ENCODE measurements around the gene LTBP4.
"Not testable (repeated sequence)": the region's sequence is repeated elsewhere in the genome, so short reads cannot be mapped to it uniquely, and the experiment has no call there.

The LTBP4 gene, protein sequence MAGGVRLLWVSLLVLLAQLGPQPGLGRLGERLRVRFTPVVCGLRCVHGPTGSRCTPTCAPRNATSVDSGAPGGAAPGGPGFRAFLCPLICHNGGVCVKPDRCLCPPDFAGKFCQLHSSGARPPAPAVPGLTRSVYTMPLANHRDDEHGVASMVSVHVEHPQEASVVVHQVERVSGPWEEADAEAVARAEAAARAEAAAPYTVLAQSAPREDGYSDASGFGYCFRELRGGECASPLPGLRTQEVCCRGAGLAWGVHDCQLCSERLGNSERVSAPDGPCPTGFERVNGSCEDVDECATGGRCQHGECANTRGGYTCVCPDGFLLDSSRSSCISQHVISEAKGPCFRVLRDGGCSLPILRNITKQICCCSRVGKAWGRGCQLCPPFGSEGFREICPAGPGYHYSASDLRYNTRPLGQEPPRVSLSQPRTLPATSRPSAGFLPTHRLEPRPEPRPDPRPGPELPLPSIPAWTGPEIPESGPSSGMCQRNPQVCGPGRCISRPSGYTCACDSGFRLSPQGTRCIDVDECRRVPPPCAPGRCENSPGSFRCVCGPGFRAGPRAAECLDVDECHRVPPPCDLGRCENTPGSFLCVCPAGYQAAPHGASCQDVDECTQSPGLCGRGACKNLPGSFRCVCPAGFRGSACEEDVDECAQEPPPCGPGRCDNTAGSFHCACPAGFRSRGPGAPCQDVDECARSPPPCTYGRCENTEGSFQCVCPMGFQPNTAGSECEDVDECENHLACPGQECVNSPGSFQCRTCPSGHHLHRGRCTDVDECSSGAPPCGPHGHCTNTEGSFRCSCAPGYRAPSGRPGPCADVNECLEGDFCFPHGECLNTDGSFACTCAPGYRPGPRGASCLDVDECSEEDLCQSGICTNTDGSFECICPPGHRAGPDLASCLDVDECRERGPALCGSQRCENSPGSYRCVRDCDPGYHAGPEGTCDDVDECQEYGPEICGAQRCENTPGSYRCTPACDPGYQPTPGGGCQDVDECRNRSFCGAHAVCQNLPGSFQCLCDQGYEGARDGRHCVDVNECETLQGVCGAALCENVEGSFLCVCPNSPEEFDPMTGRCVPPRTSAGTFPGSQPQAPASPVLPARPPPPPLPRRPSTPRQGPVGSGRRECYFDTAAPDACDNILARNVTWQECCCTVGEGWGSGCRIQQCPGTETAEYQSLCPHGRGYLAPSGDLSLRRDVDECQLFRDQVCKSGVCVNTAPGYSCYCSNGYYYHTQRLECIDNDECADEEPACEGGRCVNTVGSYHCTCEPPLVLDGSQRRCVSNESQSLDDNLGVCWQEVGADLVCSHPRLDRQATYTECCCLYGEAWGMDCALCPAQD (N-terminal part only)

GRCh38 chr19:40601134-40601974, at the start of gene LTBP4:
TSS of gene LTBP4 (plus strand) at chr19:40601369. CDS start at chr19:40601388, 19 bp downstream.
- DNase-seq, result peak; percentile 17

DNA sequence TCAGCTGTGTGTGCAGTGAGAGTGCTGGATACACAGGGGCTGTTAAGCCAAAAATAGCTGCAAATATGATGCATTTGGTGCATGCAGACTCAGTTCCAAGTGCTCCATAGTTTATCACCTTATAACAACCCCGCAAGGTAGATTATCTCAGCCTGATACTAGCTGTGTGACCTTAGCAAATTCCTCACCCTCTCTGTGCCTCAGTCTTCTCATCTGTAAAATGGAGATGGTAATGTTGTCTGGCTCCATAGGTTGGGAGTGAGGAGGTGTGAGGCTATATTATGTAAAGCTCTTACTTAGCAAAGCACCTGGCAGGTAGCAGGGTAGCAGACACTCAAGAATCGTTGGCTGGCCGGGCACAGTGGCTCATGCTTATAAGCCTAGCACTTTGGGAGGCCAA, 48.3 kb upstream of the LTBP4 start:
- DNase-seq, result no peak

DNA sequence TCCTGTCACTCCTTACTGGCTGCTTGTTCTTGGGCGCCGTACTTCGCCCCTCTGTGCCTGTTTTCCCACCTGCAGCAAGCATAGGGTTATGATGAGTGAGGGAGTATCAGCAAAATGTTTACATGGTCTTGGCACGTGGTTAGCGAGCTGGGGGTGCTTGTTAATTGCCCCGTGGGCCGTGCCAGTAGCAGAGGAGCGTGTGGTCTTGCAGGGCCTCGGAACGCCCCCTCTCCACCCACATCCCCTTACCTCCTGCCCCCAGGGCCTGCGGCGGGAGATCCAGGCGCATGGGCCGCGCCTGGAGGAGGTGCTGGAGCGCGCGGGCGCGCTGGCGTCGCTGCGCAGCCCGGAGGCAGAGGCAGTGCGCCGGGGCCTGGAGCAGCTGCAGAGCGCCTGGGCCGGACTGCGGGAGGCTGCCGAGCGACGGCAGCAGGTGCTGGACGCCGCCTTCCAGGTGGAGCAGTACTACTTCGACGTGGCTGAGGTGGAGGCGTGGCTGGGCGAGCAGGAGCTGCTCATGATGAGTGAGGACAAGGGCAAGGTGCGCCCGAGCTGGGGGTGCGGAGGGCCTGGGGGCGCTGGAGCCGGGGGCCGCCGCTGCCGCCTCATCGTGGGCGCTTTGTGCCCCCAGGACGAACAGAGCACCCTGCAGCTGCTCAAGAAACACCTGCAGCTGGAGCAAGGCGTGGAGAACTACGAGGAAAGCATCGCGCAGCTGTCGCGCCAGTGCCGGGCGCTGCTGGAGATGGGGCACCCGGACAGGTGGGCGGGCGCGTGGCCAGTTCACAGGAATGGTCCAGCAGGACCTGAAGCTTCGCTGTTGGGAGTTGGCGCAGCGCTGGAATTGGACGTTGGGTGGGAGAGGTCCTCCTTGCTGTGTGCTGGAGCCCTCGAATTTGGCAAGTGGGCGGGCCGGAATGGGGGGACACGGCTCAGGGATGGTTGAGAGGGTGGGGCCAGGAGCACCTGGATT, 47.0 kb upstream of the LTBP4 start:
- DNase-seq, result no peak

DNA sequence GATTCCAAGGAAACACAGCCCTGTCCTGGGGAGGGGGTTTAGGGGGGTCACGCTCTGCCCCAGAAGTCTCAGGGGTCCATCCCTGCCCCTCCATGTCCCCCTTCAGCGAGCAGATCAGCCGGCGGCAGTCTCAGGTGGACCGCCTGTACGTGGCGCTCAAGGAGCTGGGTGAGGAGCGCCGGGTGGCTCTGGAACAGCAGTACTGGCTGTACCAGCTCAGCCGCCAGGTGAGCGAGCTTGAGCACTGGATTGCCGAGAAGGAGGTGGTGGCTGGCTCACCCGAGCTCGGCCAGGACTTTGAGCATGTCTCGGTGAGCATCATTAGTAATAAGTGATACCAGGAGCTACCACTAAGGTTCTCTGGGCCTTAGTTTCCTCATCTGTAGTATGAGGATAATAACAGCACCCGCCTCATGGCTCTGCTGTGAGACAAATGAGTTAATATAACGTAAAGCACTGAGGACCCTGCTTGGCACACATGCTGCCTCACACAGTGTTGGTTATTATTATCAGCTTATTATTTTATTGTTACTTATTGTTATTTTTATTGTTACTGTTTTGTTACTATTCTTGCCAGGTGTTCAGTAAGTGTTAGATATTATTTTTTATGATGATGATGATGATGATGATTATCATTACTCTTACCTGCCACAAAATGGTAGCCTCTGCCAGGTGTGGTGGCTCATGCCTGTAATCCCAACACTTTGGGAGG, 45.0 kb upstream of the LTBP4 start:
- no peak for DNase-seq

DNA sequence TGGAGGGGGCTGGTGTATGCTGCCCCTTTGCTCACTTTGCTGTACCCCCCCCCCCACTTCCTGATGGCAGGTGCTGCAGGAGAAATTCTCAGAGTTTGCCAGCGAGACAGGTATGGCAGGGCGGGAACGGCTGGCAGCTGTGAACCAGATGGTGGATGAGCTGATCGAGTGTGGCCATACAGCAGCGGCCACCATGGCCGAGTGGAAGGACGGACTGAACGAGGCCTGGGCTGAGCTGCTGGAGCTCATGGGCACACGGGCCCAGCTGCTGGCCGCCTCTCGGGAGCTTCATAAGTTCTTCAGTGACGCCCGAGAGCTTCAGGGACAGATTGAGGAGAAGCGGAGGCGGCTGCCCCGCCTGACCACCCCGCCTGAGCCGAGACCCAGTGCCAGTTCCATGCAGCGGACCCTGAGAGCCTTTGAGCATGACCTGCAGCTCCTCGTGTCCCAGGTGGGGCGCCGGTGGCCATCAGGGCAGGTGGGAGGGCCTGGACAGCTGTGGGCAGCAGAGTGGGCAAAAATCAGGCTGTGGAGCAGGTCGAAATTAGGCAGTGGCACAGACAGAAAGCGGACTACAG, 44.1 kb upstream of the LTBP4 start:
- DNase-seq, result no peak

GRCh38 chr19:40559394-40559793, 41.8 kb upstream of the LTBP4 start:
- DNase-seq, result no peak

GRCh38 chr19:40560092-40560507, 41.1 kb upstream of the LTBP4 start:
- no peak for DNase-seq

DNA sequence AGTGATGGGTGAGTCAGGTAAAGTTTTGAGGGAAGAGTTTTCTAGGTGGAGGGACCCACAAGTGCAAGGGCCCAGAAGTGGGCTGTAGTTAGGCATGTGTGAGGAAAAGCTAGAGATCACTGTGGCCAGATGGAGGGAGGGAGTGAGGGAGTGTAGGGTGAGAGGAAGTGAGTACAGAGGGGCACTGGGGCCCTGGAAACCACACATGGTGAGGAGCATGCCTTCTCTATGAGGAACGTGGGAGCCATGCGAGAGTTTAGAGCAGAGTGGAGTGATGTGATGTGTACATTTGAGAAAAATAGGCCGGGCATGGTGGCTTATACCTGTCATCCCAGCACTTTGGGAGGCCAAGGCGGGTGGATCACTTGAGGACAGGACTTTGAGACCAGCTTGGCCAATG, 39.2 kb upstream of the LTBP4 start:
- DNase-seq, result peak; percentile 73

GRCh38 chr19:40564535-40564934, 36.6 kb upstream of the LTBP4 start:
- DNase-seq, result not testable (repeated sequence)

GRCh38 chr19:40565355-40565754, 35.8 kb upstream of the LTBP4 start:
- no peak for DNase-seq

- DNase-seq, result no peak
These were observed 35.2 kb upstream of the LTBP4 start for GRCh38 chr19:40565910-40566495.

DNA sequence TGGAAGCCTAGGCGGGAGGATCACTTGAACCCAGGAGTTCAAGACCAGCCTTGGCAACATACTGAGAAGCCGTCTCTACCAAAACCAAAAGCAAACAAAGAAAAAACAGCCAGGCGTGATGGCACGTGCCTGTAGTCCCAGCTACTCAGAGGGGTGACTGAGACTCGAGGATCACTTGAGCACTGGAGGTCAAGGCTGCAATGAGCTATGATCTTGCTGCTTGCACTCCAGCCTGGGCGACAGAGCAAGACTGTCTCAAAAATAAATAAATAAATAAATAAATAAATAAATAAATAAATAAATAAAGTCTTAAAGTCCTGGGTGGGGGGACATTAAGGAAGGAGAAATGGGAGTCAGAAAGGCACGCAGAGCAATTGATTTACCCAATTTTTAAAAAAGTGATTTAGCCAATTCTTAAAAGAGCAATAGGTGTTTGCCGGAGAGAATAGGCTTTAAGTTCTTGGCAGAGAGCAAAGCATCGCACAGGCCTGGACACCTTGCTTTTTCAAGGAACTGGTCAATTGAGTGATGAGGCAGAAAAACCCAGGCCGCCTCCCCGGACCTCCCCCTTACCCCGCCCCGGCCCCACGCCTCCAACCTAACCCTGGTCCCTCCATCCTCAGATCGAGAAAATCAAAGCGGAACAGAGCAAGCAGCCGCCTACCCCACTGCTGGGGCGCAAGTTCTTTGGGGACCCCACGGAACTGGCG, 34.0 kb upstream of the LTBP4 start:
- DNase-seq, result no peak

GRCh38 chr19:40567750-40568494, 33.2 kb upstream of the LTBP4 start:
- DNase-seq, result no peak

GRCh38 chr19:40570313-40571004, 30.7 kb upstream of the LTBP4 start:
- DNase-seq, result peak; percentile 99

DNA sequence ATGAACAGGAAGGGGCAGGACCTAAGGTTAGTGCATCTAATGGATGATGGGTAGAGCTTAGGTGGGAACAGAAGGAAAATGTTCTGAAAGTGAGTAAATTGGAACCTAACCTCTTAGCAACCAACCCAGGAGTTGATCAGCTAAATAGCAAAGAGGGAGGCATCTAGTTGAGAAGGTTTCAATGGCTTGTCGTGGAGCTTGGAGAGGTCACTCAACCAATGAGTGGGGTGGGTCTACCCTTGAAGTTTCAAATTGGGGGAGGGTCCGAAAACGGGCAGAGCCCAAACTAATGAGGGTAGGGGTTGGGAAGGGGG, 30.2 kb upstream of the LTBP4 start:
- DNase-seq, result no peak

DNA sequence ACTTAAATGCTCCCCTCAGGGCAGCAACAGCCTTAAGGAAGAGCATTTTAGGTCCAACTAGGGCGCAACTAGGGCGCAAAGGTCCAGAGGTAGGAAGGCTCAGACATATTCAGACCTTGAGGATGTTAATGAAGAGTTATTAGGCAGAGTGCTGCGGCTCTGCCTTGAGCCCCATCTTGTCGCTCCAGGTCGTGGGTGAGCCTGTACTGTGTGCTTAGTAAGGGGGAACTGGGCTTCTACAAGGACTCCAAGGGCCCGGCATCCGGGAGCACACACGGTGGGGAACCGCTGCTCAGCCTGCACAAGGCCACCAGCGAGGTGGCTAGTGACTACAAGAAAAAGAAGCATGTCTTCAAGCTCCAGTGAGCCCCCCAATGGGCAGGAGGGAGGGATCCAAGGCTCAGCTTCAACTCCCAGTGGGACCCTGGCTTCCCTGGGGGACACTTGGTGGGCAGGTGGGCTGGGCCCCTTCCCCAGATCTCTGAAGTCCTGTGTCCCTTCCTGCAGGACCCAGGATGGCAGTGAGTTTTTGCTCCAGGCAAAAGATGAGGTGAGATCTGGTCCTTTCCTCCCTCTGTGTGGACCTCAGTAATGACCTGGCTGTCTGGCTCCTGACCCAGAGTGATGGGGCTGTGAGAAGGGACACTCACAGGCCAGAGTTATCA, 29.2 kb upstream of the LTBP4 start:
- no peak for DNase-seq

DNA sequence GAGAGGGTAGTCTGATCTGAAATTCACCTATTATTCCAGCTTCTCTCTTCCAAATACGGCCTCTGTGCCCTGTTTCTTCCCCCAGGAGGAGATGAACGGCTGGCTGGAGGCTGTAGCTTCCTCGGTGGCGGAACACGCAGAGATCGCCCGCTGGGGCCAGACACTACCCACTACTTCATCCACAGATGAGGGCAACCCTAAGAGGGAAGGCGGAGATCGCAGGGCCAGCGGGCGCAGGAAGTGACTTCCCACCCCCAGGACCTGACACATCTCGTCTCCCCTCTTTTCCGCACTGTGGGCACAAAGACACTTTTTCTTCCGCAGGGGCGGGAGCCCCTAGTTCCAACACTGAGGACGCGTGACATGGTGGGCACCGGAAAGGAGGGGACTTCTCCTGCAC, 25.8 kb upstream of the LTBP4 start:
- DNase-seq, result no peak
